SK-N-SH (cell line): Measurements from ENCODE around the gene CCDC32. TPM values are rescaled to one million over a fixed set of nuclear protein-coding genes. Genes with fewer than 3 reads are reported as not detected.

Experiments
- CTCF ChIA-PET: fragments of 300-600, 350-600 bp; formaldehyde crosslinking; extraction: SDS; loops from one replicate; lab custom pipeline; 2021; lab: Yijun Ruan, JAX
- POLR2A ChIA-PET: fragments of 350-600 bp; sonication (Branson Sonifier 250); formaldehyde crosslinking; extraction: SDS; loops from one replicate; lab custom pipeline; 2020; ENCODE audit warnings: antibody characterized with exemption, inconsistent platforms; lab: Yijun Ruan, JAX
- DNase-seq: peaks from one replicate; pipeline ENCODE4 v3.0.0; 2012
- H2AFZ ChIP-seq: fragments of 200-600 bp; sonication (generic); 2 replicates; pipeline ENCODE4 v1.8.1; 2016; ENCODE audit warnings: antibody characterized with exemption, mild to moderate bottlenecking, low read depth
- H3F3A ChIP-seq: fragments of 200-600 bp; sonication (generic); replicated peaks from 2 replicates; pipeline ENCODE3; 2016; ENCODE audit warnings: antibody characterized with exemption, mild to moderate bottlenecking; ENCODE audit not compliant: insufficient read depth
- H3K27ac ChIP-seq, 2 experiments: fragments of 200-500 bp in 1 of 2; fragments of 200-600 bp in 1 of 2; sonication (Bioruptor generic) in 1 of 2; sonication (generic), shearing (Covaris generic) in 1 of 2; 2 replicates each; pipeline versions ENCODE4 v1.5.1 to v1.6.1; 2014 to 2016; ENCODE audit warnings: low read depth in 2 of 2, inconsistent platforms in 1 of 2, low read length in 1 of 2, mild to moderate bottlenecking in 1 of 2, mixed read lengths in 1 of 2
- H3K27me3 ChIP-seq: fragments of 200-600 bp; sonication (generic), shearing (Covaris generic); 2 replicates; pipeline ENCODE4 v1.6.1; 2016; ENCODE audit warnings: mixed run types; ENCODE audit not compliant: insufficient read depth
- H3K36me3 ChIP-seq, 2 experiments: fragments of 200-500 bp in 1 of 2; fragments of 200-600 bp in 1 of 2; sonication (Bioruptor generic) in 1 of 2; sonication (generic) in 1 of 2; replicated peaks in 1 of 2; 2 replicates each; pipeline versions ENCODE3 to v1.5.1; 2014 to 2016; ENCODE audit warnings: low read length in 1 of 2, mild to moderate bottlenecking in 1 of 2; ENCODE audit not compliant: insufficient read depth in 2 of 2, control insufficient read depth in 1 of 2
- H3K4me1 ChIP-seq, 2 experiments: fragments of 200-500 bp in 1 of 2; fragments of 200-600 bp in 1 of 2; sonication (Bioruptor generic) in 1 of 2; sonication (generic), shearing (Covaris generic) in 1 of 2; 2 replicates each; pipeline versions ENCODE4 v1.5.1 to v1.6.1; 2014 to 2016; ENCODE audit warnings: low read depth in 1 of 2, low read length in 1 of 2, mixed run types in 1 of 2; ENCODE audit not compliant: insufficient read depth in 2 of 2, control insufficient read depth in 1 of 2
- H3K4me2 ChIP-seq: fragments of 200-600 bp; sonication (generic), shearing (Covaris generic); 2 replicates; pipeline ENCODE4 v1.6.1; 2017; ENCODE audit warnings: mixed run types
- H3K4me3 ChIP-seq, 2 experiments: fragments of 200-500 bp in 1 of 2; fragments of 200-600 bp in 1 of 2; sonication (Bioruptor generic) in 1 of 2; sonication (generic), shearing (Covaris generic) in 1 of 2; 2 replicates each; pipeline versions ENCODE4 v1.5.1 to v1.8.1; 2014 to 2016; ENCODE audit warnings: low read depth in 2 of 2, inconsistent platforms in 1 of 2, low read length in 1 of 2, mild to moderate bottlenecking in 1 of 2, mixed read lengths in 1 of 2, moderate library complexity in 1 of 2
- H3K79me2 ChIP-seq: fragments of 200-600 bp; sonication (generic); 2 replicates; pipeline ENCODE4 v1.8.1; 2017; ENCODE audit warnings: mild to moderate bottlenecking; ENCODE audit not compliant: insufficient read depth
- H3K9ac ChIP-seq: fragments of 200-600 bp; sonication (generic); 2 replicates; pipeline ENCODE4 v1.6.1; 2017; ENCODE audit warnings: mixed run types
- H3K9me2 ChIP-seq: fragments of 200-600 bp; sonication (generic); 2 replicates; pipeline ENCODE4 v1.6.1; 2017; ENCODE audit warnings: mixed run types
- H3K9me3 ChIP-seq: fragments of 200-600 bp; sonication (generic); 2 replicates; pipeline ENCODE4 v1.6.1; 2017; ENCODE audit warnings: mixed run types, mild to moderate bottlenecking, moderate library complexity
- H4K20me1 ChIP-seq: fragments of 200-600 bp; sonication (generic); 2 replicates; pipeline ENCODE4 v1.6.1; 2017; ENCODE audit warnings: mild to moderate bottlenecking, mixed run types; ENCODE audit not compliant: insufficient read depth
- ELF1 ChIP-seq: IDR thresholded peaks from 2 replicates; pipeline ENCODE4 v1.4.0; 2012
- EP300 ChIP-seq, 2 experiments: IDR thresholded peaks; 2 replicates each; pipeline versions ENCODE4 v1.4.0 to v1.6.1; 2012; ENCODE audit warnings: borderline replicate concordance in 1 of 2, low read depth in 1 of 2, low read length in 1 of 2
- FOSL2 ChIP-seq: IDR thresholded peaks from 2 replicates; pipeline ENCODE4 v1.4.0; 2012; ENCODE audit warnings: low read depth, mild to moderate bottlenecking, moderate library complexity, borderline replicate concordance
- FOXJ3 ChIP-seq: sonication (generic); formaldehyde crosslinking; IDR thresholded peaks from 2 replicates; pipeline ENCODE4 v1.5.1; 2020; ENCODE audit warnings: mild to moderate bottlenecking, missing genetic modification reagents
- GABPA ChIP-seq: IDR thresholded peaks from 2 replicates; pipeline ENCODE4 v1.4.0; 2012; ENCODE audit warnings: low read depth, mild to moderate bottlenecking
- RAD21 ChIP-seq: IDR thresholded peaks from 2 replicates; pipeline ENCODE4 v1.6.1; 2012; ENCODE audit warnings: mild to moderate bottlenecking, low read length
- TAF1 ChIP-seq: IDR thresholded peaks from 2 replicates; pipeline ENCODE4 v1.6.1; 2012; ENCODE audit warnings: low read depth, mild to moderate bottlenecking, low read length, moderate library complexity, borderline replicate concordance
- WGBS: methylation state at CpG from one replicate; pipeline ENCODE4 v1.1.6; 2017; ENCODE audit warnings: low lambda C conversion rate; 5-methylcytosine and 5-hydroxymethylcytosine counted together
- polyA plus RNA-seq, 3 experiments: library from polyadenylated mRNA; depleted of rRNA; stranded (reverse); fragments of >200 nt; gene quantifications; 2 replicates each; pipeline ENCODE4 v1.2.3, GENCODE V29; 2012
- TF ChIP-seq, protein P1 (sequence below): fragments of 200-600 bp; sonication (generic); IDR thresholded peaks from 2 replicates; pipeline ENCODE4 v1.6.1; 2017; ENCODE audit warnings: antibody characterized with exemption, mild to moderate bottlenecking, moderate library complexity
- TF ChIP-seq, protein P2 (sequence below): IDR thresholded peaks from 2 replicates; pipeline ENCODE4 v1.4.0; 2012; ENCODE audit warnings: low read depth, borderline replicate concordance

Gene CCDC32
- polyA plus RNA-seq, 1 of the 3 experiments (the other 2 are of a cell fraction) = 7.4 TPM

DNA sequence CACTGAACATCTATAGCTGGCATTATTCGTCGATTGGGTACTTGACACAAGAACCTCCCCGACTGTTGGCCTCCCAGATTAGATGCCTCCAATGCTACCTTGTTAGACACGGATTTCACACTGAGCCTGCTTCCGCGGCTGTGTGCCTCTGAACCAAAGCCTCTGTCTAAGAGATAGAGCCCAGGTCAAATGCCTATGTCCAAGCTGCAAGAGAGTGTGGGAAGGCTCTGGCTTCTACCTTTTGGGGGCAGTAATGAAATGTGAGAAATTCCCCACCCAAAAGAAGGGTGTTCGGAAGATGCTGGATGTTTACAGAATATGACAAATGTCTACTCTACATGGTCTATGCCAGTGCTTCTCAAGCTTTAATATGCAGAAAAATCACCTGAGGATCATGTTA is 2.3 kb upstream of the CCDC32 start:
- no peak for DNase-seq
- Histone ChIP-seq H3K27ac (no peak overlapping the region), H4K20me1 (no peaks in the 10 kb centered on the region), H3K36me3 (peaks cover 0 to 7% of the 10 kb centered on the region in 2 experiments), H3F3A (no peaks in the 10 kb centered on the region), H3K27me3 (no peaks in the 10 kb centered on the region), H3K79me2 (peaks cover 51% of the 10 kb centered on the region), H3K4me3 (no peak overlapping the region), H3K9ac (no peak overlapping the region), H3K4me2 (no peak overlapping the region), H3K4me1 (peaks cover 8 to 10% of the 10 kb centered on the region in 2 experiments; a peak in 3 of 4 replicates), H2AFZ (peak overlapping the region; percentile 8; the same call in 1 of the 2 replicates), H3K9me2 (no peaks in the 10 kb centered on the region), H3K9me3 (no peaks in the 10 kb centered on the region)
- 65% methylated on average over 7 of the region's 7 CpGs for WGBS
- TF ChIP-seq GABPA (no peak), RAD21 (0 out of 2 replicates have a peak, but pooled peaks have one; percentile 7), TAF1 (no peak)
- TF ChIP-seq, protein P1, sequence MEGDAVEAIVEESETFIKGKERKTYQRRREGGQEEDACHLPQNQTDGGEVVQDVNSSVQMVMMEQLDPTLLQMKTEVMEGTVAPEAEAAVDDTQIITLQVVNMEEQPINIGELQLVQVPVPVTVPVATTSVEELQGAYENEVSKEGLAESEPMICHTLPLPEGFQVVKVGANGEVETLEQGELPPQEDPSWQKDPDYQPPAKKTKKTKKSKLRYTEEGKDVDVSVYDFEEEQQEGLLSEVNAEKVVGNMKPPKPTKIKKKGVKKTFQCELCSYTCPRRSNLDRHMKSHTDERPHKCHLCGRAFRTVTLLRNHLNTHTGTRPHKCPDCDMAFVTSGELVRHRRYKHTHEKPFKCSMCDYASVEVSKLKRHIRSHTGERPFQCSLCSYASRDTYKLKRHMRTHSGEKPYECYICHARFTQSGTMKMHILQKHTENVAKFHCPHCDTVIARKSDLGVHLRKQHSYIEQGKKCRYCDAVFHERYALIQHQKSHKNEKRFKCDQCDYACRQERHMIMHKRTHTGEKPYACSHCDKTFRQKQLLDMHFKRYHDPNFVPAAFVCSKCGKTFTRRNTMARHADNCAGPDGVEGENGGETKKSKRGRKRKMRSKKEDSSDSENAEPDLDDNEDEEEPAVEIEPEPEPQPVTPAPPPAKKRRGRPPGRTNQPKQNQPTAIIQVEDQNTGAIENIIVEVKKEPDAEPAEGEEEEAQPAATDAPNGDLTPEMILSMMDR = peak; percentile 30
- TF ChIP-seq, protein P2, sequence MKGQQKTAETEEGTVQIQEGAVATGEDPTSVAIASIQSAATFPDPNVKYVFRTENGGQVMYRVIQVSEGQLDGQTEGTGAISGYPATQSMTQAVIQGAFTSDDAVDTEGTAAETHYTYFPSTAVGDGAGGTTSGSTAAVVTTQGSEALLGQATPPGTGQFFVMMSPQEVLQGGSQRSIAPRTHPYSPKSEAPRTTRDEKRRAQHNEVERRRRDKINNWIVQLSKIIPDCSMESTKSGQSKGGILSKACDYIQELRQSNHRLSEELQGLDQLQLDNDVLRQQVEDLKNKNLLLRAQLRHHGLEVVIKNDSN = no peak
- ChIA-PET CTCF (interaction anchor here (0.8 to 1.3 kb wide), 2 partner anchors 28 to 47 kb away, joined by 3 to 4 read pairs; no protein-coding TSS in a partner anchor), POLR2A (no interaction called here)

DNA sequence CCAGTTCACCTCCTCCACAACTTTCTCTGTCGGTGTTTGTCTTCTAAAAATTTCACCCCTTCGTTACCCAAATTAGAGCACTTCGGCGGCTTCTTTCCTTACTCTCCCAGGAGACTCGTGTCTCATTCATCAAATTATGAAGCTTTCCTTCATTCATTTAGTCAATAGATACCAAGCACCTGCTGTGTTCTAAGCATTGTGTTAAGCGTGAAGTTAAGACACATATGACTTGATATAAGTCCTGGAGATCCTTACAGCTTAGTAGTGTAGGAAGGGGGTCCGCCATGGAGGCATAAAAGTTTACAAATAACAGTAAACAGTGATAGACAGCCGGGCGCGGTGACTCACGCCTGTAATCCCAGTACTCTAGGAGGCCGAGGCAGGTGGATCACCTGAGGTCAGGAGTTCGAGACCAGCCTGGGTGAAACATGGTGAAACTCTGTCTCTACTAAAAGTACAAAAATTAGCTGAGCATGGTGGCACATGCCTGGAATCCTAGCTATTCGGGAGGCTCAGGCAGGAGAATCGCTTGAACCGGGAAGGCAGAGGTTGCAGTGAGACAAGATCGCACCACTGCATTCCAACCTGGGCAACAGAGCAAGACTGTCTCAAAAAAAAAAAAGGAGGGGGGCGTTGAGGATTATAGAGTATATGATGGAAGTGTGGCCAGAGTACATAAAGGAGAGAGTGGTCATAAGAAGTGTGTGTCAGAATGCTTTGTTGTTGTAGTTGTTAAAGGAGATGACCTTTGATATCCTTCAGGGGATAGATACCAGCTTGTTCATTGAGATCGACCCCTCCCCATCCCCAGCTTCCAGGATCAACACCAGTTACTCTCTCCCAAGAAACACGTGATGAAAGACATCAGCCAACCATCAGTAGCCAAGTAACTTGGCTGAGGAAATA is 744 bp upstream of the CCDC32 start:
- Histone ChIP-seq H3K9ac (peak overlapping the region; percentile 26; the same call in 1 of the 2 replicates), H4K20me1 (no peaks in the 10 kb centered on the region), H3F3A (no peaks in the 10 kb centered on the region), H3K27ac (peak overlapping the region; percentile 39 to 61; a peak in 3 of 4 replicates), H3K36me3 (no peaks in the 10 kb centered on the region), H3K4me2 (peak overlapping the region; percentile 72), H3K4me1 (peaks cover 7 to 9% of the 10 kb centered on the region in 2 experiments; a peak in 3 of 4 replicates), H2AFZ (peak overlapping the region; percentile 95), H3K9me3 (no peaks in the 10 kb centered on the region), H3K27me3 (no peaks in the 10 kb centered on the region), H3K9me2 (no peaks in the 10 kb centered on the region), H3K79me2 (peaks cover 43% of the 10 kb centered on the region), H3K4me3 (peak overlapping the region; percentile 74 to 87)
- WGBS = 44% methylated on average over 20 of the region's 20 CpGs
- POLR2A ChIA-PET = interaction anchor here (0.9 to 1.0 kb wide), 2 partner anchors 129 to 225 kb away, joined by 3 read pairs; no protein-coding TSS in a partner anchor
- TF ChIP-seq ELF1 (no peak), EP300 (IDR thresholded peaks at IDR 0.05; ENCODE audit: borderline replicate concordance in 1 of 2, low read depth in 1 of 2, low read length in 1 of 2) (no peak), FOXJ3 (CRISPR knock-in tag) (no peak), FOSL2 (no peak)
- no peak for DNase-seq
- CTCF ChIA-PET = interaction anchor here (0.7 to 1.5 kb wide), 3 partner anchors 16 to 221 kb away, joined by 3 to 4 read pairs (median 3); no protein-coding TSS in a partner anchor
